ENCODE measurements around the gene DCTN3. TPM values are rescaled to one million over a fixed set of nuclear protein-coding genes. Genes with fewer than 3 reads are reported as not detected.

DCTN3 gene
- total and polyA plus RNA-seq, 2 experiments from 2014 or later = 130 to 148 TPM

DNA sequence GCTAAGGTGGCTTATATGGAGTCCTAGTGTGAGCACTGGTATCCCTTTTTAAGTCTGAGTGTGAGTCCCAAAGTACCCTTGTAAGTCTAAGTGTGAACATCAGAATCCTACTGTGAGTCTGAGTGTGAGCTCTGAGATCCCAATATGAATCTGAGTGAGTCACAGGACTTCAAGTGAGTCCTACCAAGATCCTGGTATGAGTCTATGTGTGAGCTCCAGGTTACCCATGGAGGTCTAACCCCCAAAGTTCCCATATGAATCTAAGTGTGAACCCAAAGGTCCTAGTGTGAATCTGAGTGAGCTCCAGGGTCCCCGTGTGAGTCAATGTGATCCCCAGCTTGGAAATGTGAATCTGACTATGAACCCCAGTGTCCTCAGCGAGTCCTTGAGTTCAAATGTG is 33.0 kb downstream of the DCTN3 start:
- Histone ChIP-seq H3K4me2 (ENCODE audit: unreplicated experiment) (no peak overlapping the region), H3K9me3 (ENCODE audit: low read depth) (no peaks in the 10 kb centered on the region), H4K20me1 (ENCODE audit: insufficient read depth) (no peaks in the 10 kb centered on the region), H3K4me1 (ENCODE audit: insufficient read depth) (no peaks in the 10 kb centered on the region), H3K27ac (no peak overlapping the region), H3K9ac (no peak overlapping the region), H3K27me3 (replicated peaks; ENCODE audit: insufficient read depth) (peaks cover 71% of the 10 kb centered on the region), H3K9me2 (ENCODE audit: insufficient read depth) (no peaks in the 10 kb centered on the region), H2AFZ (no peak overlapping the region), H3K79me2 (ENCODE audit: insufficient read depth) (no peaks in the 10 kb centered on the region), H3K36me3 (ENCODE audit: low read depth) (no peaks in the 10 kb centered on the region), H3F3A (ENCODE audit: insufficient read depth) (no peaks in the 10 kb centered on the region), H3K4me3 (no peak overlapping the region)
- 44 to 46% methylated on average over 2 of the region's 2 CpGs for WGBS, 2 experiments (ENCODE audit: low coverage in 1 of 2, low lambda C conversion rate in 2 of 2, missing lambda C conversion rate in 2 of 2)
- DNase-seq = no peak
- in situ Hi-C loops (cut with MboI) = no loop called here
- TF ChIP-seq EZH2phosphoT487 (IDR thresholded peaks at IDR 0.05; ENCODE audit: insufficient read depth, low read depth) (no peak), EZH2 (IDR thresholded peaks at IDR 0.05; ENCODE audit: insufficient read depth, poor library complexity, severe bottlenecking) (no peak)

DNA sequence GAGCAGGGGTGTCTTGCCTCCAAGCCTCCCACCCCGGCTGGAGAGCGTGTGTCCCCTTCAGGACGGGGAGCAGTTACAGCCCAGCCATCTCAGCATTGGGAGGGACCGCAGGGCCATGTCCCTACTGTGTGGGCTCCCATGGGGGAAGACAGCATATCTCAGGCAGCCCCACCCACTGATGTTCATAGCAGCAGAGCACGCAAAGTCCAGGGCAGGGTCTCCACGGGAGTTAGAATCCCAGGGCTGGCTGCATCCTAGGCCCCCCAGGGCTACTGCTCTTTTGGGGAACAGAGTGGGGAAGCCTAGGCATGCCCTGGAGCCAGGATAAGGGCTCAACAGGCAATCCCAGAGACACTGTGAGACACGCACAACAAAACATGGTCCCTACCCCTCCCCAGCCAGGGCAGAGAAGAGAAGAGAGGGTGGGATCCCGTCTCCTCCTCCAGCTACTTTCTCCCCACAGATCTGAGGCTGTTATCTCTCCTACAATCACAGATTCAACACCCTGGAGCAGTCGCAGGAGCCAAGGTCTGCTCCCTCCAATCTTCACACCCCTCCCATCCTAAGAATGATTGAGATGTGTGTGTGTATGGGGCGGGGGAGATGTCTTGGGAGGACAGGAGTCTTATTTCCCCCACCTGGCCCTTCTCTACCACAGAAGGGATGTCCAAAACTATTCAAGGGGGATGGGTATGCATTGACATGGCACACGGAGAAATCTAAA is 34.2 kb downstream of the DCTN3 start:
- Histone ChIP-seq H3K9ac (no peak overlapping the region), H3K79me2 (ENCODE audit: insufficient read depth) (no peaks in the 10 kb centered on the region), H3K4me2 (ENCODE audit: unreplicated experiment) (no peak overlapping the region), H4K20me1 (ENCODE audit: insufficient read depth) (no peaks in the 10 kb centered on the region), H3K36me3 (ENCODE audit: low read depth) (no peaks in the 10 kb centered on the region), H3K9me2 (ENCODE audit: insufficient read depth) (no peaks in the 10 kb centered on the region), H3K4me1 (ENCODE audit: insufficient read depth) (no peaks in the 10 kb centered on the region), H3K27me3 (replicated peaks; ENCODE audit: insufficient read depth) (peaks cover 73% of the 10 kb centered on the region), H3K4me3 (no peak overlapping the region), H3K27ac (no peak overlapping the region), H3F3A (ENCODE audit: insufficient read depth) (no peaks in the 10 kb centered on the region), H3K9me3 (ENCODE audit: low read depth) (no peaks in the 10 kb centered on the region), H2AFZ (no peak overlapping the region)
- TF ChIP-seq EZH2 (IDR thresholded peaks at IDR 0.05; ENCODE audit: insufficient read depth, poor library complexity, severe bottlenecking) = no peak
- in situ Hi-C loops (cut with MboI) = no loop called here
- no peak for DNase-seq
- WGBS, 2 experiments (ENCODE audit: low coverage in 1 of 2, low lambda C conversion rate in 2 of 2, missing lambda C conversion rate in 2 of 2) = 52 to 54% methylated on average over 10 to 11 of the region's 11 CpGs

GRCh38 chr9:34584970-34585369 is 35.3 kb downstream of the DCTN3 start:
- no peak for DNase-seq
- peaks cover 65% of the 10 kb centered on the region for H3K27me3 ChIP-seq (replicated peaks; ENCODE audit: insufficient read depth)
- no peaks in the 10 kb centered on the region for H3K9me2 ChIP-seq (ENCODE audit: insufficient read depth)
- no peak overlapping the region for H3K27ac ChIP-seq
- no peak overlapping the region for H3K4me2 ChIP-seq (ENCODE audit: unreplicated experiment)
- no peaks in the 10 kb centered on the region for H3K4me1 ChIP-seq (ENCODE audit: insufficient read depth)
- 77 to 81% methylated on average over 5 of the region's 5 CpGs for WGBS, 2 experiments (ENCODE audit: low coverage in 1 of 2, low lambda C conversion rate in 2 of 2, missing lambda C conversion rate in 2 of 2)
- H3K36me3 ChIP-seq (ENCODE audit: low read depth) = no peaks in the 10 kb centered on the region
- H3K4me3 ChIP-seq = no peak overlapping the region
- H3K9me3 ChIP-seq (ENCODE audit: low read depth) = no peaks in the 10 kb centered on the region
- no peak overlapping the region for H3K9ac ChIP-seq
- no peaks in the 10 kb centered on the region for H3F3A ChIP-seq (ENCODE audit: insufficient read depth)
- no peaks in the 10 kb centered on the region for H3K79me2 ChIP-seq (ENCODE audit: insufficient read depth)
- no peaks in the 10 kb centered on the region for H4K20me1 ChIP-seq (ENCODE audit: insufficient read depth)
- no peak overlapping the region for H2AFZ ChIP-seq
- in situ Hi-C loops (cut with MboI) = no loop called here
- TF ChIP-seq EZH2 (IDR thresholded peaks at IDR 0.05; ENCODE audit: insufficient read depth, poor library complexity, severe bottlenecking) (no peak), EZH2phosphoT487 (IDR thresholded peaks at IDR 0.05; ENCODE audit: insufficient read depth, low read depth) (no peak)

DNA sequence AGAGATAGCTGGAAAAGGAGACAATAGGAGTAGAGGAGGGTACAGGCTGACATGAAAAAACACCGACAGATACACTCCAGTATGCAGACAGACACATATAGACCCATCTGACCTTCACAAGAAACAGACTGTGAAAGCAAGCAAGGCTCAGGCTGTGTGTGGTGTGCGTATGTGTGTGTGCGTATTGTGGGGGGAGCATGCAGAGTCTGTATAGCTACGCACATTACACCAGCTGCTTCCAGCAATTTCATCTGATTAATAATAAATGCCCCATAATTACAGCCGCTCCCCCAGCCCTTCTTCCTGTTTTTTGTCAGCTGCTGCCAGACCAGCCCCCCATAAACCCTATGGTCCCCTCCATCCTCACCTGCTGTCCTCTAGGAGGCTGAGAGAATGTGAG is 37.5 kb downstream of the DCTN3 start:
- Histone ChIP-seq H3F3A (ENCODE audit: insufficient read depth) (no peaks in the 10 kb centered on the region), H3K9me3 (ENCODE audit: low read depth) (no peaks in the 10 kb centered on the region), H3K4me3 (no peak overlapping the region), H3K27ac (no peak overlapping the region), H3K36me3 (ENCODE audit: low read depth) (no peaks in the 10 kb centered on the region), H2AFZ (no peak overlapping the region), H3K9ac (no peak overlapping the region), H4K20me1 (ENCODE audit: insufficient read depth) (no peaks in the 10 kb centered on the region), H3K4me2 (ENCODE audit: unreplicated experiment) (no peak overlapping the region), H3K27me3 (replicated peaks; ENCODE audit: insufficient read depth) (peaks cover 61% of the 10 kb centered on the region), H3K79me2 (ENCODE audit: insufficient read depth) (no peaks in the 10 kb centered on the region), H3K9me2 (ENCODE audit: insufficient read depth) (no peaks in the 10 kb centered on the region), H3K4me1 (ENCODE audit: insufficient read depth) (no peaks in the 10 kb centered on the region)
- in situ Hi-C loops (cut with MboI) = no loop called here
- DNase-seq = no peak
- TF ChIP-seq EZH2 (IDR thresholded peaks at IDR 0.05; ENCODE audit: insufficient read depth, poor library complexity, severe bottlenecking) (no peak), EZH2phosphoT487 (IDR thresholded peaks at IDR 0.05; ENCODE audit: insufficient read depth, low read depth) (no peak)
- WGBS, 2 experiments (ENCODE audit: low coverage in 1 of 2, low lambda C conversion rate in 2 of 2, missing lambda C conversion rate in 2 of 2) = 81 to 94% methylated on average over 5 of the region's 5 CpGs

Data from GM23248 (cell line).